GM12872 (cell line): Measurements from ENCODE around the gene SLC4A4.

Experiments
- CTCF ChIP-seq: IDR thresholded peaks from 3 replicates; pipeline ENCODE4 v1.5.1; 2011; ENCODE audit warnings: low read depth, mild to moderate bottlenecking, low read length, moderate library complexity; ENCODE audit not compliant: insufficient read depth

The SLC4A4 gene

GRCh38 chr4:71469541-71469940 lies 130.7 kb downstream of the SLC4A4 start:
- TF ChIP-seq CTCF, result no peak

DNA sequence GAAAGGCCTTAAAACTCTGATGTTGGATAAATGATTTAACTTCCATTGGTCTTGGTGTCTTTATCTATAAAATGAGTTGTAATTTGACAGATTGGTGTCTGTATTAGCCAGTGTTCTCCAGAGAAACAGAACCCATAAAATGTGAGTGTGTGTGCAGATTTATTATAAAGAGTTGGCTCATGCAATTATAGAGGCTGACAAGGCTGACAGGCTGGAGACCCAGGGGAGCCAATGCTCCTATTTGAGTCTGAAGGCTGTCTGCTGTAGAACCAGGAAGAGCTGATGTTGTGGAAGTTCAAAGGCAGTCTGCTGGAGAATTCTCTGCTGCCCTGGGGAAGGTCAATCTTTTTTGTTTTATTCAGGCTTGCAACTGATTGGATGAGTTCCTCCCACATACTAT lies 131.7 kb downstream of the SLC4A4 start:
- TF ChIP-seq CTCF, result no peak

GRCh38 chr4:71472946-71473345 lies 134.1 kb downstream of the SLC4A4 start:
- no peak for TF ChIP-seq CTCF

DNA sequence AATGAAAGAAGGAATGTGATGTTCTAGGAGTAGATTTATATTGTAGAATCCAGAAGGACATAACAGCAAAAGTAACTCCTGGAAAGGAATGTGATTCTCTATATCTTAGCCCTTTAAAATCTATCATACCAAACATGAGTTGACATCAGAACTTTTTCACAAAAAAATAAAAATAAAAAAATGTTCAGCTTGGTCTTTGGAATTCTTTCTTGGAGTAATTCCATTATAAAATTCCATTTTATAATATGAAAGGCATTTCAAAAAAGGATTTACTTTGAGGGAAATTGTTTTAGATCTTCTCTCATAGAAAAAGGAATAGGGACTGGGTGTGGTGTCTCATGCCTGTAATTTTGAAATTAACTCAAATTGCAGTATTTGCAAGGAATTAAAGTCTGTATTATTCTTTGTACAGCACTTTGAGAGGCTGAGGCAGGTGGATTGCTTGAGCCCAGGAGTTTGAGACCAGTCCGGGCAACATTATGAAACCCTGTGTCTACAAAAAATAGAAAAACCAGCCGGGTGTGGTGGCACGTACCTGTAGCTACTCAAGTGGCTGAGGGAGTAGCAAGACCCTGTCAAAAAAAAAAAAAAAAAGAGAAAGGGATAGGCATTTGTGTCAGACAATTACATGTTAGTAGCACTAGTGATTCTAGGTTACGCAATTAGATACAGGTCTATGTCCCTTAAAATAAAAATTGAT lies 134.9 kb downstream of the SLC4A4 start:
- no peak for TF ChIP-seq CTCF

- no peak for TF ChIP-seq CTCF
These were observed 135.9 kb downstream of the SLC4A4 start for GRCh38 chr4:71474731-71475130.

DNA sequence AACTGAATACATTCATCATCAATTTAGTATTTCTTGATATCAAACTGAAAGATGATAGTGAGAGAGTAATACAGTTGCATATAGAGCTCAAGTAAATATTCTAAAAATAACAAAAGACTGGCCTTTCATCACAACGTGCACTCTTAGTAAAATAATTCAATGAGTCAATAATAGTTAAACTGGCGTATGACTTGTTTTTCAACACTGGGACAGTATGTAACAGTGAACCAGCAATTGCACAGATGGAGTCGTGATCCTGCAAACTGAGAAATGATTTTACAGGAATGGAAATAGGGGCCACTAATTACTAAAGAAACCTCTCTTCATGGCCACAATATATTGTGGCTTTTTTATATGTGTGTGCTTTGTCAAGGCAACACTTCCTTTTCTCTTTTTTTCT lies 137.4 kb downstream of the SLC4A4 start:
- TF ChIP-seq CTCF, result no peak

- no peak for TF ChIP-seq CTCF
These were observed 147.9 kb downstream of the SLC4A4 start for GRCh38 chr4:71486550-71487343.
